Transverse colon (tissue), 4 donors: ENCODE measurements around the gene ZNF561. TPM values are rescaled to one million over a fixed set of nuclear protein-coding genes. Genes with fewer than 3 reads are reported as not detected.
"Not testable (repeated sequence)": the region's sequence is repeated elsewhere in the genome, so short reads cannot be mapped to it uniquely, and the experiment has no call there.

Source experiments
- DNase-seq: peaks from one replicate; pipeline ENCODE4 v3.0.0-alpha.2; 2019
- H3K27ac ChIP-seq, 4 donors: fragments of 200-600 bp; sonication (generic); 2 replicates each; pipeline ENCODE4 v1.5.1; 2016 to 2018; ENCODE audit warnings: inconsistent platforms in 4 of 4
- H3K27me3 ChIP-seq: fragments of 200-600 bp; sonication (generic); 2 replicates; pipeline ENCODE4 v1.5.1; 2017; ENCODE audit warnings: inconsistent platforms
- H3K36me3 ChIP-seq, 4 donors: fragments of 200-600 bp; sonication (generic); 2 replicates each; pipeline ENCODE4 v1.5.1; 2017 to 2019; ENCODE audit warnings: inconsistent platforms in 4 of 4
- H3K4me1 ChIP-seq, 4 donors: fragments of 200-600 bp; sonication (generic); 2 replicates each; pipeline ENCODE4 v1.5.1; 2017 to 2020; ENCODE audit warnings: inconsistent platforms in 4 of 4
- H3K4me3 ChIP-seq, 4 donors: fragments of 200-600 bp; sonication (generic); 1 replicate in 1 of 4; 2 replicates in 3 of 4; pipeline versions ENCODE4 v1.5.1 to v1.6.1; 2017 to 2019; ENCODE audit warnings: inconsistent platforms in 4 of 4
- H3K9me3 ChIP-seq, 2 donors: fragments of 200-600 bp; sonication (generic); 2 replicates each; pipeline ENCODE4 v1.5.1; 2017 to 2019; ENCODE audit warnings: inconsistent platforms in 2 of 2
- CTCF ChIP-seq, 5 experiments: fragments of 200-600 bp in 3 of 5; fragments of 450-650 bp in 2 of 5; sonication (generic) in 3 of 5; IDR thresholded peaks; 1 replicate in 2 of 5; 2 replicates in 3 of 5; pipeline ENCODE4 v1.5.1; 2016 to 2017; ENCODE audit warnings: antibody characterized with exemption in 5 of 5, inconsistent platforms in 3 of 5, mild to moderate bottlenecking in 2 of 5, moderate library complexity in 1 of 5
- EP300 ChIP-seq: sonication (generic); formaldehyde crosslinking; IDR thresholded peaks from one replicate; pipeline ENCODE4 v1.6.1; 2017; ENCODE audit warnings: antibody characterized with exemption, low read depth
- POLR2A ChIP-seq: fragments of 450-650 bp; IDR thresholded peaks from one replicate; pipeline ENCODE4 v1.6.1; 2016; ENCODE audit warnings: antibody characterized with exemption, mild to moderate bottlenecking, moderate library complexity
- POLR2AphosphoS5 ChIP-seq, 3 donors: sonication (generic); formaldehyde crosslinking; IDR thresholded peaks; one replicate each; pipeline ENCODE4 v1.6.1; 2016; ENCODE audit warnings: antibody characterized with exemption in 3 of 3
- WGBS, 2 donors: methylation state at CpG; one replicate each; pipeline ENCODE4 v1.1.5; 2018; ENCODE audit warnings: low coverage in 1 of 2; 5-methylcytosine and 5-hydroxymethylcytosine counted together
- in situ Hi-C, 4 donors: fragments of 200-750 bp; cut with MboI; loops; one replicate each; pipeline versions ENCODE4 v1.15.0 to v1.15.1; 2017; ENCODE audit warnings: low sequenced_read_pairs in 3 of 4, low pct_ligation_motif_present in 1 of 4, low pct_unique_long_range_greater_than_20kb in 1 of 4
- intact Hi-C: fragments of 100-400 bp; cut with DNase I; formaldehyde crosslinking; loops from one replicate; pipeline ENCODE4 v1.15.1; 2023; ENCODE audit warnings: low total_unique reads
- total RNA-seq, 4 donors: library from RNA; depleted of rRNA; stranded (reverse); fragments of >200 nt; gene quantifications; one replicate each; pipeline ENCODE4 v1.1.0, GENCODE V29; 2016

The ZNF561 gene
- total RNA-seq, 4 donors from 2014 or later = 6.4 to 36.7 (median 26.0) TPM

GRCh38 chr19:9597027-9597426 is 24.0 kb downstream of the ZNF561 start:
- no peaks in the 10 kb centered on the region for H3K4me1 ChIP-seq
- no peaks in the 10 kb centered on the region for H3K36me3 ChIP-seq
- no peak for TF ChIP-seq CTCF (IDR thresholded peaks at IDR 0.05)
- TF ChIP-seq POLR2AphosphoS5 (IDR thresholded peaks at IDR 0.05) = no peak
- TF ChIP-seq POLR2A = no peak
- TF ChIP-seq EP300 = no peak
- no peaks in the 10 kb centered on the region for H3K27me3 ChIP-seq
- no peak for DNase-seq
- intact Hi-C loops = no loop called here
- no peak overlapping the region for H3K27ac ChIP-seq
- H3K4me3 ChIP-seq = no peak overlapping the region
- in situ Hi-C loops = loop anchor here in 1 of 4 donors (25.0 kb wide), 1 partner anchor 460 kb away; the partner anchor contains the start of genes OR7G3 and ZNF317
- WGBS, 2 donors = 69 to 92% methylated on average over 3 of the region's 3 CpGs
- peaks cover 0 to 8% of the 10 kb centered on the region in 2 donors for H3K9me3 ChIP-seq

- TF ChIP-seq CTCF (IDR thresholded peaks at IDR 0.05) (peak; percentile 54 to 74 (median 59)), POLR2A (no peak)
- no peak overlapping the region for H3K4me3 ChIP-seq
- intact Hi-C loops = no loop called here
- peak; percentile 85 for DNase-seq
- no peak overlapping the region for H3K27ac ChIP-seq
- peaks cover 0 to 4% (median 0%) of the 10 kb centered on the region in 4 donors for H3K36me3 ChIP-seq
- H3K27me3 ChIP-seq = peaks cover 22% of the 10 kb centered on the region
- no peaks in the 10 kb centered on the region for H3K9me3 ChIP-seq
- WGBS, 2 donors = 13 to 27% methylated on average over 6 to 7 of the region's 7 CpGs
- in situ Hi-C loops = loop anchor here in 1 of 4 donors (25.0 kb wide), 1 partner anchor 449 kb away; the partner anchor contains the start of genes OR7G3 and ZNF317
- H3K4me1 ChIP-seq = peaks cover 7 to 14% (median 9%) of the 10 kb centered on the region in 4 donors
Measured at GRCh38 chr19:9586764-9587163, 34.3 kb downstream of the ZNF561 start.

- peak within 1 kb of the TSS; percentile 86 to 92 (median 89) for H3K27ac ChIP-seq
- peaks cover 0 to 19% (median 0%) of the 10 kb centered on the region in 4 donors for H3K36me3 ChIP-seq
- 0 to 1% methylated on average over 4 to 50 of the region's 51 CpGs for WGBS, 2 donors
- DNase-seq = peak; percentile 88
- intact Hi-C loops = no loop called here
- TF ChIP-seq POLR2A = peak; percentile 49
- TF ChIP-seq POLR2AphosphoS5 (IDR thresholded peaks at IDR 0.05) = peak; percentile 47 to 76 (median 55)
- TF ChIP-seq EP300 = no peak
- TF ChIP-seq CTCF (IDR thresholded peaks at IDR 0.05) = no peak
- peaks cover 0 to 15% of the 10 kb centered on the region in 2 donors for H3K9me3 ChIP-seq
- in situ Hi-C loops = loop anchor here in 1 of 4 donors (25.0 kb wide), 1 partner anchor 447 kb away; the partner anchor contains the start of genes OR7G3 and ZNF317
- peak within 1 kb of the TSS; percentile 65 to 77 (median 72) for H3K4me3 ChIP-seq
- peaks cover 7 to 16% (median 9%) of the 10 kb centered on the region in 4 donors for H3K4me1 ChIP-seq
- peaks cover 12% of the 10 kb centered on the region for H3K27me3 ChIP-seq
Measured at GRCh38 chr19:9584073-9584833, 36.8 kb downstream of the ZNF561 start, which contains the start of gene ZNF121. Gene ZNF121 (minus strand): TSS chr19:9584504. CDS start chr19:9568097, 16,407 bp downstream.

- in situ Hi-C loops = loop anchor here in 1 of 4 donors (25.0 kb wide), 1 partner anchor 445 kb away; the partner anchor contains the start of genes OR7G3 and ZNF317
- intact Hi-C loops, H3K27ac ChIP-seq, H3K27me3 ChIP-seq, DNase-seq, H3K4me3 ChIP-seq: not testable (repeated sequence)
- WGBS, 2 donors = 92 to 98% methylated on average over 8 to 13 of the region's 13 CpGs
- Histone ChIP-seq H3K4me1 (peaks cover 7 to 16% (median 9%) of the 10 kb centered on the region in 4 donors), H3K36me3 (peaks cover 0 to 24% (median 4%) of the 10 kb centered on the region in 4 donors), H3K9me3 (peaks cover 19 to 31% of the 10 kb centered on the region in 2 donors)
Measured at GRCh38 chr19:9582081-9582725, 38.8 kb downstream of the ZNF561 start.
